HTR-8/SVneo (cell line): ENCODE data around the gene SEMA4D.

Experiments used
- DNase-seq: peaks from one replicate; pipeline ENCODE4 v3.0.0; 2011; ENCODE audit warnings: low spot score, mixed read lengths; ENCODE audit not compliant: insufficient read length
- FAIRE-seq: peaks from 2 replicates; lab custom pipeline; 2011; peaks lifted over from hg19 to GRCh38; lab: Jason Lieb, UNC

The SEMA4D gene

GRCh38 chr9:89400403-89401116 lies 97.4 kb downstream of the SEMA4D start:
- DNase-seq, result no peak

GRCh38 chr9:89398621-89399020 lies 99.3 kb downstream of the SEMA4D start:
- no peak for FAIRE-seq
- DNase-seq, result no peak

More at GRCh38 chr9:89400403-89401116, 97.4 kb downstream of the SEMA4D start:
- no peak for FAIRE-seq

GRCh38 chr9:89397471-89397870 lies 100.4 kb downstream of the SEMA4D start:
- no peak for FAIRE-seq

GRCh38 chr9:89395931-89396710 lies 101.8 kb downstream of the SEMA4D start:
- FAIRE-seq (no peak), DNase-seq (no peak)

More at GRCh38 chr9:89397471-89397870, 100.4 kb downstream of the SEMA4D start:
- DNase-seq, result no peak

- DNase-seq (no peak), FAIRE-seq (no peak)
These were observed 103.5 kb downstream of the SEMA4D start for GRCh38 chr9:89394412-89394811.

GRCh38 chr9:89391585-89391984 lies 106.3 kb downstream of the SEMA4D start:
- no peak for DNase-seq
- FAIRE-seq, result no peak

GRCh38 chr9:89390578-89391116 lies 107.3 kb downstream of the SEMA4D start:
- DNase-seq (no peak), FAIRE-seq (no peak)

- no peak for FAIRE-seq
- DNase-seq, result no peak
These were observed 107.8 kb downstream of the SEMA4D start for GRCh38 chr9:89390068-89390555.

GRCh38 chr9:89388868-89389177 lies 109.1 kb downstream of the SEMA4D start:
- FAIRE-seq (no peak), DNase-seq (no peak)

GRCh38 chr9:89388084-89388867 lies 109.6 kb downstream of the SEMA4D start:
- DNase-seq (no peak), FAIRE-seq (no peak)

GRCh38 chr9:89387197-89387849 lies 110.6 kb downstream of the SEMA4D start:
- FAIRE-seq (no peak), DNase-seq (no peak)

- FAIRE-seq (no peak), DNase-seq (no peak)
These were observed 111.1 kb downstream of the SEMA4D start for GRCh38 chr9:89386797-89387196.

GRCh38 chr9:89386206-89386605 lies 111.7 kb downstream of the SEMA4D start:
- FAIRE-seq (no peak), DNase-seq (no peak)

GRCh38 chr9:89384783-89385182 lies 113.1 kb downstream of the SEMA4D start:
- DNase-seq (no peak), FAIRE-seq (no peak)

GRCh38 chr9:89383721-89384300 lies 114.1 kb downstream of the SEMA4D start:
- FAIRE-seq (no peak), DNase-seq (no peak)

GRCh38 chr9:89383030-89383720 lies 114.7 kb downstream of the SEMA4D start:
- DNase-seq (no peak), FAIRE-seq (no peak)

- DNase-seq (no peak), FAIRE-seq (no peak)
These were observed 115.6 kb downstream of the SEMA4D start for GRCh38 chr9:89382026-89382986.

GRCh38 chr9:89381308-89381609 lies 116.7 kb downstream of the SEMA4D start:
- DNase-seq, result no peak
- FAIRE-seq, result no peak
